Esophagus squamous epithelium (tissue), 5 donors: ENCODE results near the gene RABL3. TPM values are rescaled to one million over a fixed set of nuclear protein-coding genes. Genes with fewer than 3 reads are reported as not detected.
"Not testable (repeated sequence)": the region's sequence is repeated elsewhere in the genome, so short reads cannot be mapped to it uniquely, and the experiment has no call there.

ENCODE experiments used
- DNase-seq: peaks from one replicate; lab custom pipeline; 2025; lab: John Stamatoyannopoulos, UW
- H3K27ac ChIP-seq, 4 donors: fragments of 200-600 bp; sonication (generic); one replicate each; pipeline ENCODE4 v1.5.1; 2016 to 2019; ENCODE audit warnings: mild to moderate bottlenecking in 1 of 4
- H3K27me3 ChIP-seq, 4 donors: fragments of 200-600 bp; sonication (generic); 1 replicate in 3 of 4; 2 replicates in 1 of 4; pipeline versions ENCODE4 v1.5.1 to v1.6.0; 2017 to 2021; ENCODE audit warnings: antibody characterized with exemption in 1 of 4
- H3K36me3 ChIP-seq, 3 donors: fragments of 200-600 bp; sonication (generic); one replicate each; pipeline ENCODE4 v1.5.1; 2016 to 2019
- H3K4me1 ChIP-seq, 3 donors: fragments of 200-600 bp; sonication (generic); one replicate each; pipeline ENCODE4 v1.5.1; 2017 to 2019
- H3K4me3 ChIP-seq, 4 donors: fragments of 200-600 bp; sonication (generic); 1 replicate in 3 of 4; 2 replicates in 1 of 4; pipeline ENCODE4 v1.5.1; 2016 to 2019; ENCODE audit warnings: mild to moderate bottlenecking in 2 of 4, moderate library complexity in 1 of 4
- H3K9me3 ChIP-seq, 3 donors: fragments of 200-600 bp; sonication (generic); one replicate each; pipeline ENCODE4 v1.5.1; 2016 to 2019
- POLR2A ChIP-seq, 4 donors: fragments of 450-650 bp; IDR thresholded peaks; one replicate each; pipeline ENCODE4 v1.6.1; 2017; ENCODE audit warnings: antibody characterized with exemption in 4 of 4, mild to moderate bottlenecking in 4 of 4, moderate library complexity in 3 of 4
- WGBS, 2 donors: methylation state at CpG; one replicate each; pipeline ENCODE4 v1.1.5; 2018; 5-methylcytosine and 5-hydroxymethylcytosine counted together
- intact Hi-C: fragments of 100-400 bp; cut with DNase I; formaldehyde crosslinking; loops from one replicate; pipeline ENCODE4 v1.15.0; 2022
- total RNA-seq, 4 donors: library from RNA; depleted of rRNA; stranded (reverse); fragments of >200 nt; gene quantifications; one replicate each; pipeline ENCODE4 v1.1.0, GENCODE V29; 2016
- TF ChIP-seq, protein P1 (sequence below), 6 experiments: fragments of 450-650 bp in 4 of 6; fragments of 200-600 bp in 2 of 6; sonication (generic) in 2 of 6; IDR thresholded peaks; one replicate each; pipeline ENCODE4 v1.5.1; 2016 to 2019; ENCODE audit warnings: antibody characterized with exemption in 6 of 6, mild to moderate bottlenecking in 4 of 6, moderate library complexity in 4 of 6
- donor health status: DM: yes; HTN: yes; CAD: no.

Gene RABL3
- total RNA-seq, 4 donors from 2014 or later, result 8.0 to 15.4 (median 13.4) TPM

- H3K27ac ChIP-seq, result peak overlapping the region in 2 of 4 donors; percentile 26 to 45
- DNase-seq, H3K36me3 ChIP-seq, H3K27me3 ChIP-seq, H3K9me3 ChIP-seq, intact Hi-C loops: not testable (repeated sequence)
- H3K4me1 ChIP-seq, result peaks cover 0 to 11% (median 7%) of the 10 kb centered on the region in 3 donors
- TF ChIP-seq, protein P1, sequence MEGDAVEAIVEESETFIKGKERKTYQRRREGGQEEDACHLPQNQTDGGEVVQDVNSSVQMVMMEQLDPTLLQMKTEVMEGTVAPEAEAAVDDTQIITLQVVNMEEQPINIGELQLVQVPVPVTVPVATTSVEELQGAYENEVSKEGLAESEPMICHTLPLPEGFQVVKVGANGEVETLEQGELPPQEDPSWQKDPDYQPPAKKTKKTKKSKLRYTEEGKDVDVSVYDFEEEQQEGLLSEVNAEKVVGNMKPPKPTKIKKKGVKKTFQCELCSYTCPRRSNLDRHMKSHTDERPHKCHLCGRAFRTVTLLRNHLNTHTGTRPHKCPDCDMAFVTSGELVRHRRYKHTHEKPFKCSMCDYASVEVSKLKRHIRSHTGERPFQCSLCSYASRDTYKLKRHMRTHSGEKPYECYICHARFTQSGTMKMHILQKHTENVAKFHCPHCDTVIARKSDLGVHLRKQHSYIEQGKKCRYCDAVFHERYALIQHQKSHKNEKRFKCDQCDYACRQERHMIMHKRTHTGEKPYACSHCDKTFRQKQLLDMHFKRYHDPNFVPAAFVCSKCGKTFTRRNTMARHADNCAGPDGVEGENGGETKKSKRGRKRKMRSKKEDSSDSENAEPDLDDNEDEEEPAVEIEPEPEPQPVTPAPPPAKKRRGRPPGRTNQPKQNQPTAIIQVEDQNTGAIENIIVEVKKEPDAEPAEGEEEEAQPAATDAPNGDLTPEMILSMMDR (IDR thresholded peaks at IDR 0.05), result peak in 3 of 6 experiments; percentile 9 to 14 (median 13)
- WGBS, 2 donors, result 61 to 68% methylated on average over 4 to 12 of the region's 20 CpGs
- peak overlapping the region; percentile 23 to 57 (median 46) for H3K4me3 ChIP-seq
Measured at GRCh38 chr3:120719167-120719834, 23.0 kb downstream of the RABL3 start.

- Histone ChIP-seq H3K27ac (no peak overlapping the region), H3K9me3 (no peaks in the 10 kb centered on the region), H3K4me3 (no peak overlapping the region), H3K36me3 (peaks cover 0 to 16% (median 0%) of the 10 kb centered on the region in 3 donors), H3K4me1 (no peaks in the 10 kb centered on the region), H3K27me3 (no peaks in the 10 kb centered on the region)
- TF ChIP-seq, protein P1 (IDR thresholded peaks at IDR 0.05), result no peak
- no peak for TF ChIP-seq POLR2A (IDR thresholded peaks at IDR 0.05)
- DNase-seq, result no peak
- intact Hi-C loops, result no loop called here
Measured at GRCh38 chr3:120713262-120713661, 29.1 kb downstream of the RABL3 start.

GRCh38 chr3:120710369-120710768, 31.9 kb downstream of the RABL3 start:
- DNase-seq, result no peak
- H3K9me3 ChIP-seq, result no peaks in the 10 kb centered on the region
- 89 to 100% methylated on average over 1 of the region's 1 CpG for WGBS, 2 donors
- no peaks in the 10 kb centered on the region for H3K4me1 ChIP-seq
- H3K4me3 ChIP-seq, result no peak overlapping the region
- peaks cover 0 to 27% (median 0%) of the 10 kb centered on the region in 3 donors for H3K36me3 ChIP-seq
- TF ChIP-seq, protein P1 (IDR thresholded peaks at IDR 0.05), result no peak
- no peak for TF ChIP-seq POLR2A (IDR thresholded peaks at IDR 0.05)
- intact Hi-C loops, result no loop called here
- H3K27me3 ChIP-seq, result no peaks in the 10 kb centered on the region
- no peak overlapping the region for H3K27ac ChIP-seq

DNA sequence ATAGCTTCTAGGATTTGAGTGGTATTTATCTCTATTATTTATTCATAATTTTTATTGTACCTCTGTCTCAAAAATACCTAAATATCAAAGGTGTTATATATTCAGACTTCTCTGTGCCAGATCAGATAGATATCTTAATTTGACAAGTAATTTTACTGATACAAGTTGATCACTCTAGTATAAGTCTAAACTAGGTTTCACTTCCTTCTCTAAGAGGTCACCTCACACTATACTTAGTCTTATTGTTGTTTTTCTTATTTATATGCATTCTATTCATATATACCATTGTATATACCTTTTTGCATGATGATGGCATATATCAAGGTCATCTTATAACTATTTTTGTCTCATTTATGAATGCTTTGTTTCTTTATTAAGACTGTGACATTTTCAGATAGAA, 33.9 kb downstream of the RABL3 start:
- TF ChIP-seq POLR2A (IDR thresholded peaks at IDR 0.05), result no peak
- TF ChIP-seq, protein P1 (IDR thresholded peaks at IDR 0.05), result no peak
- peaks cover 0 to 44% (median 0%) of the 10 kb centered on the region in 3 donors for H3K36me3 ChIP-seq

GRCh38 chr3:120706950-120707349, 35.4 kb downstream of the RABL3 start:
- TF ChIP-seq, protein P1 (IDR thresholded peaks at IDR 0.05), result no peak
- no peak for TF ChIP-seq POLR2A (IDR thresholded peaks at IDR 0.05)
- Histone ChIP-seq H3K27ac (no peak overlapping the region), H3K9me3 (no peaks in the 10 kb centered on the region), H3K36me3 (peaks cover 0 to 53% (median 0%) of the 10 kb centered on the region in 3 donors), H3K27me3 (no peaks in the 10 kb centered on the region), H3K4me3 (no peak overlapping the region), H3K4me1 (no peaks in the 10 kb centered on the region)
- intact Hi-C loops, result no loop called here
- no peak for DNase-seq

More for the DNA sequence above, 33.9 kb downstream of the RABL3 start:
- intact Hi-C loops, result no loop called here
- DNase-seq, result no peak
- Histone ChIP-seq H3K9me3 (no peaks in the 10 kb centered on the region), H3K27me3 (no peaks in the 10 kb centered on the region), H3K4me1 (no peaks in the 10 kb centered on the region), H3K4me3 (no peak overlapping the region), H3K27ac (no peak overlapping the region)
